Measurements from ENCODE around the gene LMAN1L. TPM values are rescaled to one million over a fixed set of nuclear protein-coding genes. Genes with fewer than 3 reads are reported as not detected.

The LMAN1L gene
- total RNA-seq, 2 donors from 2014 or later, result not detected

GRCh38 chr15:74798388-74799254 lies 14.0 kb upstream of the LMAN1L start:
- Histone ChIP-seq H3K27me3 (replicated peaks; ENCODE audit: insufficient read depth) (no peaks in the 10 kb centered on the region), H3K4me1 (ENCODE audit: control insufficient read depth in 1 of 2, low read depth in 2 of 2) (no peaks in the 10 kb centered on the region), H3K36me3 (peaks cover 18% of the 10 kb centered on the region), H3K4me3 (no peak overlapping the region), H3K9me3 (no peaks in the 10 kb centered on the region), H3K27ac (no peak overlapping the region)
- no peak for ATAC-seq (ENCODE audit: insufficient number of reproducible peaks, low FRiP score, low read depth)
- no peak for DNase-seq (ENCODE audit: low spot score)
- TF ChIP-seq, protein P1, sequence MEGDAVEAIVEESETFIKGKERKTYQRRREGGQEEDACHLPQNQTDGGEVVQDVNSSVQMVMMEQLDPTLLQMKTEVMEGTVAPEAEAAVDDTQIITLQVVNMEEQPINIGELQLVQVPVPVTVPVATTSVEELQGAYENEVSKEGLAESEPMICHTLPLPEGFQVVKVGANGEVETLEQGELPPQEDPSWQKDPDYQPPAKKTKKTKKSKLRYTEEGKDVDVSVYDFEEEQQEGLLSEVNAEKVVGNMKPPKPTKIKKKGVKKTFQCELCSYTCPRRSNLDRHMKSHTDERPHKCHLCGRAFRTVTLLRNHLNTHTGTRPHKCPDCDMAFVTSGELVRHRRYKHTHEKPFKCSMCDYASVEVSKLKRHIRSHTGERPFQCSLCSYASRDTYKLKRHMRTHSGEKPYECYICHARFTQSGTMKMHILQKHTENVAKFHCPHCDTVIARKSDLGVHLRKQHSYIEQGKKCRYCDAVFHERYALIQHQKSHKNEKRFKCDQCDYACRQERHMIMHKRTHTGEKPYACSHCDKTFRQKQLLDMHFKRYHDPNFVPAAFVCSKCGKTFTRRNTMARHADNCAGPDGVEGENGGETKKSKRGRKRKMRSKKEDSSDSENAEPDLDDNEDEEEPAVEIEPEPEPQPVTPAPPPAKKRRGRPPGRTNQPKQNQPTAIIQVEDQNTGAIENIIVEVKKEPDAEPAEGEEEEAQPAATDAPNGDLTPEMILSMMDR (IDR thresholded peaks at IDR 0.05), result no peak

- ATAC-seq (ENCODE audit: insufficient number of reproducible peaks, low FRiP score, low read depth) (no peak), DNase-seq (ENCODE audit: low spot score) (no peak)
- no peaks in the 10 kb centered on the region for H3K9me3 ChIP-seq
- no peaks in the 10 kb centered on the region for H3K27me3 ChIP-seq (replicated peaks; ENCODE audit: insufficient read depth)
- no peak overlapping the region for H3K27ac ChIP-seq
- H3K36me3 ChIP-seq, result peaks cover 21% of the 10 kb centered on the region
- TF ChIP-seq, protein P1 (IDR thresholded peaks at IDR 0.05), result no peak
- no peaks in the 10 kb centered on the region for H3K4me1 ChIP-seq (ENCODE audit: control insufficient read depth in 1 of 2, low read depth in 2 of 2)
- H3K4me3 ChIP-seq, result no peak overlapping the region
These were observed 13.3 kb upstream of the LMAN1L start for GRCh38 chr15:74799255-74799855.

- Histone ChIP-seq H3K9me3 (no peaks in the 10 kb centered on the region), H3K27me3 (replicated peaks; ENCODE audit: insufficient read depth) (no peaks in the 10 kb centered on the region), H3K4me1 (ENCODE audit: control insufficient read depth in 1 of 2, low read depth in 2 of 2) (no peaks in the 10 kb centered on the region), H3K27ac (no peak overlapping the region), H3K36me3 (peaks cover 21% of the 10 kb centered on the region), H3K4me3 (no peak overlapping the region)
- DNase-seq (ENCODE audit: low spot score), result peak; percentile 19
- TF ChIP-seq, protein P1 (IDR thresholded peaks at IDR 0.05), result peak; percentile 96
- ATAC-seq (ENCODE audit: insufficient number of reproducible peaks, low FRiP score, low read depth), result peak; percentile 32
These were observed 12.6 kb upstream of the LMAN1L start for GRCh38 chr15:74799856-74800558.

GRCh38 chr15:74800559-74801094 lies 12.0 kb upstream of the LMAN1L start:
- no peak for DNase-seq (ENCODE audit: low spot score)
- H3K4me3 ChIP-seq, result no peak overlapping the region
- TF ChIP-seq, protein P1 (IDR thresholded peaks at IDR 0.05), result no peak
- H3K27ac ChIP-seq, result no peak overlapping the region
- no peak for ATAC-seq (ENCODE audit: insufficient number of reproducible peaks, low FRiP score, low read depth)
- peaks cover 21% of the 10 kb centered on the region for H3K36me3 ChIP-seq
- H3K9me3 ChIP-seq, result no peaks in the 10 kb centered on the region
- H3K27me3 ChIP-seq (replicated peaks; ENCODE audit: insufficient read depth), result no peaks in the 10 kb centered on the region
- no peaks in the 10 kb centered on the region for H3K4me1 ChIP-seq (ENCODE audit: control insufficient read depth in 1 of 2, low read depth in 2 of 2)

Data from thoracic aorta (tissue), 2 donors.